Ovary (tissue), 3 donors: Measurements from ENCODE around the gene CD28.
"Not testable (repeated sequence)": the region's sequence is repeated elsewhere in the genome, so short reads cannot be mapped to it uniquely, and the experiment has no call there.

Source experiments
- CTCF ChIP-seq, 3 donors: fragments of 450-650 bp in 2 of 3; fragments of 200-600 bp in 1 of 3; IDR thresholded peaks; one replicate each; pipeline versions ENCODE4 v1.5.1 to v1.8.0; 2016 to 2022; ENCODE audit warnings: antibody characterized with exemption in 3 of 3, mild to moderate bottlenecking in 1 of 3
- POLR2A ChIP-seq: fragments of 450-650 bp; IDR thresholded peaks from one replicate; pipeline ENCODE4 v1.6.1; 2017; ENCODE audit warnings: antibody characterized with exemption, mild to moderate bottlenecking, moderate library complexity
- donor health status: DM: no; HTN: no; CAD: no.

- not testable (repeated sequence) for TF ChIP-seq CTCF (IDR thresholded peaks at IDR 0.05); POLR2A
These were observed 79.1 kb downstream of the CD28 start for GRCh38 chr2:203785391-203786110.
